Measurements from ENCODE around the gene ZNF157.

Gene ZNF157

DNA sequence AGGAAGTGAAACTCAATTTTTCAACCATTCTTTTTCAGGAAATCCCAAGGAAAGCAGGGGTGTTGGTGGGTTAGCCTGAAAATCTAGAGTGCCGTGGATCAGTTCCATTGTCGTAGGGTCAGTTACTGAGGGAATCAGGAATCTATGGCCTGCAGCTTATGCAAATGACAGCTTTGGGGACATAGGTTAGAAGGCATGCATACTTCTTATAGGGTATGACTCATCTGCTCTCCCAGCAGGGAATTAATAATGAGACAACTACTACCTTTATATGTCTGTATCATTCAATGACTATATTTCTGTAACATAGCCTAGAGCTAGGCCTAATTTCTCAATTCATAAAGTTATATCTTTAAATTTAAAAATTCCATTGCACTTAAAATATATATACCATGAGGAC is 76.1 kb downstream of the ZNF157 start:
- TF ChIP-seq, protein P1, sequence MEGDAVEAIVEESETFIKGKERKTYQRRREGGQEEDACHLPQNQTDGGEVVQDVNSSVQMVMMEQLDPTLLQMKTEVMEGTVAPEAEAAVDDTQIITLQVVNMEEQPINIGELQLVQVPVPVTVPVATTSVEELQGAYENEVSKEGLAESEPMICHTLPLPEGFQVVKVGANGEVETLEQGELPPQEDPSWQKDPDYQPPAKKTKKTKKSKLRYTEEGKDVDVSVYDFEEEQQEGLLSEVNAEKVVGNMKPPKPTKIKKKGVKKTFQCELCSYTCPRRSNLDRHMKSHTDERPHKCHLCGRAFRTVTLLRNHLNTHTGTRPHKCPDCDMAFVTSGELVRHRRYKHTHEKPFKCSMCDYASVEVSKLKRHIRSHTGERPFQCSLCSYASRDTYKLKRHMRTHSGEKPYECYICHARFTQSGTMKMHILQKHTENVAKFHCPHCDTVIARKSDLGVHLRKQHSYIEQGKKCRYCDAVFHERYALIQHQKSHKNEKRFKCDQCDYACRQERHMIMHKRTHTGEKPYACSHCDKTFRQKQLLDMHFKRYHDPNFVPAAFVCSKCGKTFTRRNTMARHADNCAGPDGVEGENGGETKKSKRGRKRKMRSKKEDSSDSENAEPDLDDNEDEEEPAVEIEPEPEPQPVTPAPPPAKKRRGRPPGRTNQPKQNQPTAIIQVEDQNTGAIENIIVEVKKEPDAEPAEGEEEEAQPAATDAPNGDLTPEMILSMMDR (IDR thresholded peaks at IDR 0.05; ENCODE audit: low read depth, low read length, missing control alignments): no peak
- in situ Hi-C loops (cut with HindIII; ENCODE audit: low sequenced_read_pairs): loop anchor here (5.0 kb wide), 1 partner anchor 34 kb away; no protein-coding TSS in a partner anchor
- DNase-seq (ENCODE audit: low read depth): no peak
- H3K4me3 ChIP-seq (ENCODE audit: low read depth, low read length): no peak overlapping the region

DNA sequence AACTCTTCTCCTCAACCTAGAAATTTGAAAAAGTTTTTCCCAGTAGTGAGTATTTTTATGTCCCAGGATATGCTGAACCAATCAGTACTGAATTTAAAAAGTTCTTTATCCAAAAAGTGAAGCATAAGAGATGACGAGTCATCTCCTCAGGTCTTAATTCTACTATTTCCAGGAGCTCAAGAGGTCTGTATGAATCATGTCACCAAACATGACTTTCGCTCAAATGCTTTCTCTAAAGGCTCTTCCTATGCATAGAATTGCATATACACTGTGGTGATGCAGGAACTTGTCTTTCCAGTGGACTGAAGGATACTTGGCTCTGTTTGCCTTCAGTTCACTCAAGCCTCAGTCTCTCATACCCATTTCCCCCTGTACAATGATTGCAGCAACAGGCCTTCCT is 76.6 kb downstream of the ZNF157 start:
- in situ Hi-C loops (cut with HindIII; ENCODE audit: low sequenced_read_pairs): loop anchor here (5.0 kb wide), 1 partner anchor 35 kb away; no protein-coding TSS in a partner anchor
- TF ChIP-seq, protein P1 (IDR thresholded peaks at IDR 0.05; ENCODE audit: low read depth, low read length, missing control alignments): no peak
- no peak overlapping the region for H3K4me3 ChIP-seq (ENCODE audit: low read depth, low read length)
- no peak for DNase-seq (ENCODE audit: low read depth)

DNA sequence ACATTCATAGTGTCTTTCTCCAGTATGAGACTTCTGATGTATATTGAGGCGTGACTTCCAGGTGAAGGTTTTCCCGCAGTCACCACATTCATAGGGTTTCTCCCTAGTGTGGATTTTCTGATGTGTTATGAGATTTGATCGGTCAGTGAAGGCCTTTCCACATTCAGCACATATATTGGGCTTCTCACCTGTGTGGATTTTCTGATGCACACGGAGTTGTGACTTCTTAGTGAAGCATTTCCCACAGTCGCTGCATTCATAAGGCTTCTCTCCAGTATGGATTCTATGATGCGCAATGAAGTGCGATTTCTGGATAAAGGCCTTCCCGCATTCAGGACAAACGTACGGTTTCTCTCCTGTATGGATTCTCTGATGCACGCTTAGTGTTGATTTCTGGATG is 77.2 kb downstream of the ZNF157 start:
- no peak overlapping the region for H3K4me3 ChIP-seq (ENCODE audit: low read depth, low read length)
- TF ChIP-seq, protein P1 (IDR thresholded peaks at IDR 0.05; ENCODE audit: low read depth, low read length, missing control alignments): no peak
- DNase-seq (ENCODE audit: low read depth): no peak
- in situ Hi-C loops (cut with HindIII; ENCODE audit: low sequenced_read_pairs): loop anchor here (5.0 kb wide), 1 partner anchor 35 kb away; no protein-coding TSS in a partner anchor

DNA sequence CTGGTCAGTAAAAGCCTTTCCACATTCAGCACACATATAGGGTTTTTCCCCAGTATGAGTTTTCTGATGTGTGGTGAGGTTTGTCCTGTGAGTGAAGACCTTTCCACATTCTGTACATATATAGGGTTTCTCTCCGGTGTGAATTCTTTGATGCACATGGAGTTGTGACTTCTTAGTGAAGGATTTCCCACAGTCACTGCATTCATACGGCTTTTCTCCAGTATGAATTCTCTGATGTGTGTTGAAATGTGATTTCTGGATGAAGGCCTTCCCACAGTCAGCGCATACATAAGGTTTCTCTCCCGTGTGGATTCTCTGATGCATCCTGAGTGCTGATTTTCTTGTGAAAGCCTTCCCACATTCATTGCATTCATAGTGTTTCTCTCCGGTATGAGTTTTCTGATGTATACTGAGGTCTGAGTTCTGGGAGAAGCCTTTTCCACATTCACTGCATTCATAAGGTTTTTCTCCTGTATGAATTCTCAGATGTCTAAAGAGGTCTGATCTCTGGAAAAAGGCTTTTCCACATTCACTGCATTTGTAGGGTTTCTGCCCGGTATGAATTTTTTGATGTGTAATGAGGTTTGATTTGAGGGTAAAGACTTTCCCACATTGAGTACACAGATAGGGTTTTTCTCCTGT is 77.9 kb downstream of the ZNF157 start:
- no peak for DNase-seq (ENCODE audit: low read depth)

DNA sequence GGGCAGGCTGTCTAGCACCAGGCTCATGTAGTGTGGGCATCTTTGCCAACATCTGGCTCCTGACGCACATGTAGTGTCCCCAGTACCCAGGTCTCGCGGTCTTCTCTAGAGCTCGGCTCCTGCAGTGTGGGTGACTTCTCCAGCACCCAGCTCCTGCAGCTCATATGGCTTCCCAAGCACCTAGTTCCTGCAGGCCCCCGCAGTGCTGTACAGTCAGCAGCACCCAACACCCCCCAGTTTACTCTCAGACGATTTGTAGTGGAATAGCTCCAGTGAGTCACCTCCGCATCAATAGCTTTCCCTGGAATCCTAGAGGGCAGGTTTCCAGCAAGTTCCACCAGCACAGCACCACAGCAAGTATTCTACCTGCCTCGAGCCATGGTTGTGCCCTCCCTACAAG is 81.7 kb downstream of the ZNF157 start:
- in situ Hi-C loops (cut with HindIII; ENCODE audit: low sequenced_read_pairs): no loop called here
- no peak for DNase-seq (ENCODE audit: low read depth)
- TF ChIP-seq, protein P1 (IDR thresholded peaks at IDR 0.05; ENCODE audit: low read depth, low read length, missing control alignments): no peak
- H3K4me3 ChIP-seq (ENCODE audit: low read depth, low read length): no peak overlapping the region

More for the DNA sequence above, 77.9 kb downstream of the ZNF157 start:
- in situ Hi-C loops (cut with HindIII; ENCODE audit: low sequenced_read_pairs): loop anchor here (5.0 kb wide), 1 partner anchor 36 kb away; no protein-coding TSS in a partner anchor
- TF ChIP-seq, protein P1 (IDR thresholded peaks at IDR 0.05; ENCODE audit: low read depth, low read length, missing control alignments): no peak
- H3K4me3 ChIP-seq (ENCODE audit: low read depth, low read length): no peak overlapping the region

DNA sequence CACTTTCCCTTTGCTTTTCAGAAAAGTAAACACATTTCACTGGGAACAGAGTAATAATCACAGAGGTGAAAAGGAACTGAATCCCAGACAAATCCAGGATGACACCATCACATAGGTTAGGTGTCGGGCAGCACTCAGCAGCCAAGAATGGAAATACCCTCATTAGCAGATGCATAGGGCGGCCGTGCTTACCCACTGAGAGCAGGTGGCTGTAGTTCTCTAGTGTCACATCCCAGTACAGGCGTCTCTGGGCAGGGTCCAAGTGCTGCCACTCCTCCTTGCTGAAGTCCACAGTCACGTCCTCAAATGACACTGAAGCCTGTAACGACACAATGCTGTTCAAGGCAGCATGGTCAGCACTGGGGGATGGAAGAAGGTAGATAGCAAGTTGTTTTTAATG is 85.7 kb downstream of the ZNF157 start:
- no peak overlapping the region for H3K4me3 ChIP-seq (ENCODE audit: low read depth, low read length)
- TF ChIP-seq, protein P1 (IDR thresholded peaks at IDR 0.05; ENCODE audit: low read depth, low read length, missing control alignments): no peak
- DNase-seq (ENCODE audit: low read depth): no peak
- in situ Hi-C loops (cut with HindIII; ENCODE audit: low sequenced_read_pairs): no loop called here

All from astrocyte of the cerebellum (primary cell).